ENCODE data around the gene DEFB127. TPM values are rescaled to one million over a fixed set of nuclear protein-coding genes. Genes with fewer than 3 reads are reported as not detected.

Gene DEFB127
- total RNA-seq, 1 experiment from 2014 or later = not detected

- Histone ChIP-seq H3K9me3 (ENCODE audit: control insufficient read depth, insufficient read depth, low read depth, low read length) (no peaks in the 10 kb centered on the region), H3K36me3 (ENCODE audit: control insufficient read depth, insufficient read depth, low read length) (no peaks in the 10 kb centered on the region; the same call in 1 of the 2 replicates), H3K4me1 (ENCODE audit: control insufficient read depth, insufficient read depth, low read length) (no peaks in the 10 kb centered on the region), H3K27me3 (ENCODE audit: control insufficient read depth, insufficient read depth, low read length) (peaks cover 43% of the 10 kb centered on the region), H3K27ac (ENCODE audit: low read length) (no peak within 1 kb of the TSS), H3K4me3 (ENCODE audit: low read depth in 2 of 2, low read length in 2 of 2) (no peak within 1 kb of the TSS)
- POLR2A ChIA-PET = no interaction called here
- TF ChIP-seq CTCF (IDR thresholded peaks at IDR 0.05) (no peak), SIN3A (IDR thresholded peaks at IDR 0.05; ENCODE audit: borderline replicate concordance, insufficient read depth, low read depth, low read length) (no peak), REST (IDR thresholded peaks at IDR 0.05; ENCODE audit: insufficient read depth in 1 of 2, low read depth in 2 of 2, low read length in 1 of 2) (no peak), TCF7L2 (IDR thresholded peaks at IDR 0.05; ENCODE audit: low read depth, low read length) (no peak), POLR2AphosphoS5 (IDR thresholded peaks at IDR 0.05; ENCODE audit: low read depth, low read length) (no peak)
- no TSS peak for BruUV-seq (replicated peaks)
- in situ Hi-C loops (cut with HindIII; ENCODE audit: low pct_unique_long_range_greater_than_20kb, low sequenced_read_pairs) (no loop called here), intact Hi-C loops (cut with micrococcal nuclease; ENCODE audit: unreplicated experiment) (no loop called here)
- CTCF ChIA-PET = no interaction called here
- DNase-seq (ENCODE audit: low read depth, low spot score) (no peak), ATAC-seq (no peak)
These were observed 15.0 kb upstream of the DEFB127 start, which contains the start of gene DEFB126 for GRCh38 chr20:142290-142689. TSS of gene DEFB126 (plus strand) at chr20:142590. CDS start at chr20:142629, 39 bp downstream.

- Histone ChIP-seq H3K4me1 (ENCODE audit: control insufficient read depth, insufficient read depth, low read length) (no peaks in the 10 kb centered on the region), H3K4me3 (ENCODE audit: low read depth in 2 of 2, low read length in 2 of 2) (no peak overlapping the region), H3K9me3 (ENCODE audit: control insufficient read depth, insufficient read depth, low read depth, low read length) (no peaks in the 10 kb centered on the region), H3K36me3 (ENCODE audit: control insufficient read depth, insufficient read depth, low read length) (no peaks in the 10 kb centered on the region; the same call in 1 of the 2 replicates), H3K27me3 (ENCODE audit: control insufficient read depth, insufficient read depth, low read length) (peaks cover 49% of the 10 kb centered on the region), H3K27ac (ENCODE audit: low read length) (no peak overlapping the region)
- ATAC-seq (no peak), DNase-seq (ENCODE audit: low read depth, low spot score) (no peak)
- intact Hi-C loops (cut with micrococcal nuclease; ENCODE audit: unreplicated experiment) = no loop called here
- no TSS peak for BruUV-seq (replicated peaks)
- ChIA-PET POLR2A (no interaction called here), CTCF (no interaction called here)
- in situ Hi-C loops (cut with HindIII; ENCODE audit: low pct_unique_long_range_greater_than_20kb, low sequenced_read_pairs) = no loop called here
- no peak for TF ChIP-seq POLR2AphosphoS5 (IDR thresholded peaks at IDR 0.05; ENCODE audit: low read depth, low read length)
- TF ChIP-seq SIN3A (IDR thresholded peaks at IDR 0.05; ENCODE audit: borderline replicate concordance, insufficient read depth, low read depth, low read length) = no peak
- TF ChIP-seq CTCF (IDR thresholded peaks at IDR 0.05) = no peak
- TF ChIP-seq REST (IDR thresholded peaks at IDR 0.05; ENCODE audit: insufficient read depth in 1 of 2, low read depth in 2 of 2, low read length in 1 of 2) = no peak
- no peak for TF ChIP-seq TCF7L2 (IDR thresholded peaks at IDR 0.05; ENCODE audit: low read depth, low read length)
These were observed 11.4 kb upstream of the DEFB127 start for GRCh38 chr20:145877-146276.
